GM18909 (cell line): ENCODE results near the gene PRPS2.

Experiments used
- ATAC-seq: cut with Tn5 transposase; IDR thresholded peaks from one replicate; pipeline ENCODE4 v1.9.1; 2021; ENCODE audit warnings: mild to moderate bottlenecking; ENCODE audit not compliant: unreplicated experiment, poor library complexity

The PRPS2 gene

GRCh38 chrX:12811658-12812057 lies 20.4 kb downstream of the PRPS2 start:
- no peak for ATAC-seq

GRCh38 chrX:12814420-12814819 lies 23.2 kb downstream of the PRPS2 start:
- ATAC-seq: peak; percentile 64

- no peak for ATAC-seq
These were observed 26.3 kb downstream of the PRPS2 start for GRCh38 chrX:12817528-12817927.

- ATAC-seq: no peak
These were observed 28.0 kb downstream of the PRPS2 start for GRCh38 chrX:12819222-12819621.

- no peak for ATAC-seq
These were observed 29.5 kb downstream of the PRPS2 start for GRCh38 chrX:12820737-12821136.

- ATAC-seq: no peak
These were observed 33.7 kb downstream of the PRPS2 start for GRCh38 chrX:12824944-12825343.

- ATAC-seq: no peak
These were observed 34.6 kb downstream of the PRPS2 start for GRCh38 chrX:12825801-12826200.

GRCh38 chrX:12843061-12843667 lies 52.0 kb downstream of the PRPS2 start:
- no peak for ATAC-seq

GRCh38 chrX:12843668-12844279 lies 52.6 kb downstream of the PRPS2 start:
- ATAC-seq: peak; percentile 84

GRCh38 chrX:12844319-12844718 lies 53.1 kb downstream of the PRPS2 start:
- ATAC-seq: no peak

- ATAC-seq: no peak
These were observed 74.1 kb downstream of the PRPS2 start for GRCh38 chrX:12865359-12865758.

GRCh38 chrX:12866451-12867377 lies 75.5 kb downstream of the PRPS2 start, which contains the start of gene TLR7:
Gene TLR7, plus strand, starts transcription at chrX:12867072. Its CDS starts 507 bp downstream, at chrX:12867579.
- peak; percentile 39 for ATAC-seq

- ATAC-seq: no peak
These were observed 76.5 kb downstream of the PRPS2 start for GRCh38 chrX:12867685-12868084.

- peak; percentile 78 for ATAC-seq
These were observed 77.5 kb downstream of the PRPS2 start for GRCh38 chrX:12868747-12869146.

- ATAC-seq: no peak
These were observed 80.0 kb downstream of the PRPS2 start for GRCh38 chrX:12871257-12871656.

- no peak for ATAC-seq
These were observed 81.5 kb downstream of the PRPS2 start for GRCh38 chrX:12872741-12873140.
